Measurements from ENCODE around the gene ABCA10.
"Not testable (repeated sequence)": the region's sequence is repeated elsewhere in the genome, so short reads cannot be mapped to it uniquely, and the experiment has no call there.

Gene ABCA10

GRCh38 chr17:69198238-69198637, 30.4 kb downstream of the ABCA10 start:
- no peaks in the 10 kb centered on the region for H3K27me3 Mint-ChIP-seq (ENCODE audit: low read depth)
- H3K27ac Mint-ChIP-seq, result no peak overlapping the region
- H3K4me1 Mint-ChIP-seq, result no peaks in the 10 kb centered on the region
- H3K36me3 Mint-ChIP-seq (ENCODE audit: low read depth), result peaks cover 6% of the 10 kb centered on the region
- TF ChIP-seq CTCF (IDR thresholded peaks at IDR 0.05; ENCODE audit: unreplicated experiment in 3 of 3), result no peak
- H3K4me3 Mint-ChIP-seq, result no peak overlapping the region
- peaks cover 2% of the 10 kb centered on the region for H3K9me3 Mint-ChIP-seq

DNA sequence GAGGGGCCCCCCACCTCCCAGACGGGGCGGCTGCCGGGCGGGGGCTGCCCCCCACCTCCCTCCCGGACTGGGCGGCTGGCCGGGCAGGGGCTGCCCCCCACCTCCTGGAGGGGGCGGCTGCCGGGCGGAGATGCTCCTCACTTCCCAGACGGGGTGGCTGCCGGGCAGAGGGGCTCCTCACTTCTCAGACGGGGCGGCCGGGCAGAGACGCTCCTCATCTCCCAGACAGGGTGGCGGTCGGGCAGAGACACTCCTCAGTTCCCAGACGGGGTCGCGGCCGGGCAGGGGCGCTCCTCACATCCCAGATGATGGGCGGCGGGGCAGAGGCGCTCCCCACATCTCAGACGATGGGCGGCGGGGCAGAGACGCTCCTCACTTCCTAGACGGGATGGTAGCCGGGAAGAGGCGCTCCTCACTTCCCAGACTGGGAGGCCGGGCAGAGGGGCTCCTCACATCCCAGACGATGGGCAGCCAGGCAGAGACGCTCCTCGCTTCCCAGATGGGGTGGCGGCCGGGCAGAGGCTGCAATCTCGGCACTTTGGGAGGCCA, 32.4 kb downstream of the ABCA10 start:
- H3K27me3 Mint-ChIP-seq (ENCODE audit: low read depth); H3K4me3 Mint-ChIP-seq; H3K4me1 Mint-ChIP-seq; H3K27ac Mint-ChIP-seq; H3K9me3 Mint-ChIP-seq; H3K36me3 Mint-ChIP-seq (ENCODE audit: low read depth): not testable (repeated sequence)

DNA sequence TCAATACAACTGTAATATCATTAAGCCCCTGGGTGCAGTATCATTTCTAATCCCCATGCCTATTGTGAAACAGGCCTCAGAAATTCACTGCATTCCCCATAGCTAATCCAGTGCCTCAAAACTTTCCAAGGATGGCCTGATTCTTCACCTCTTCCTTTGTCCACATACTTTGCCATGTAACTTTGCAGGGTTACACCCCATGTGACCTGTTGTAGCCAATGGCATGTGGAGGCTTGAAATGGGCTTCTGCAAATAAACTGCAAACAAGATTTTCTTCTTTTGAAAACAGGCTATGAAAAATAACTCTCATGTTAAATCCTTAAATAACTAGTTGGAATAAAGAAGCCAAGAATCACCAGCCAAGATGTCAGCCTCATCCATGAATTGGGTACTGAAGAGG, 35.9 kb downstream of the ABCA10 start:
- Mint-ChIP-seq H3K4me3 (no peak overlapping the region), H3K36me3 (ENCODE audit: low read depth) (peaks cover 6% of the 10 kb centered on the region)

GRCh38 chr17:69188796-69189195, 39.8 kb downstream of the ABCA10 start:
- Mint-ChIP-seq H3K36me3 (ENCODE audit: low read depth) (no peaks in the 10 kb centered on the region), H3K27ac (no peak overlapping the region), H3K4me3 (no peak overlapping the region), H3K27me3 (ENCODE audit: low read depth) (no peaks in the 10 kb centered on the region), H3K9me3 (no peaks in the 10 kb centered on the region), H3K4me1 (peaks cover 4% of the 10 kb centered on the region)
- no peak for TF ChIP-seq CTCF (IDR thresholded peaks at IDR 0.05; ENCODE audit: unreplicated experiment in 3 of 3)

More for the DNA sequence above, 35.9 kb downstream of the ABCA10 start:
- Mint-ChIP-seq H3K4me1 (peaks cover 4% of the 10 kb centered on the region), H3K27me3 (ENCODE audit: low read depth) (no peaks in the 10 kb centered on the region), H3K27ac (no peak overlapping the region), H3K9me3 (peaks cover 2% of the 10 kb centered on the region)
- TF ChIP-seq CTCF (IDR thresholded peaks at IDR 0.05; ENCODE audit: unreplicated experiment in 3 of 3), result no peak

- Mint-ChIP-seq H3K4me1 (peaks cover 4% of the 10 kb centered on the region), H3K4me3 (no peak overlapping the region), H3K36me3 (ENCODE audit: low read depth) (no peaks in the 10 kb centered on the region), H3K27me3 (ENCODE audit: low read depth) (no peaks in the 10 kb centered on the region), H3K9me3 (no peaks in the 10 kb centered on the region), H3K27ac (no peak overlapping the region)
- no peak for TF ChIP-seq CTCF (IDR thresholded peaks at IDR 0.05; ENCODE audit: unreplicated experiment in 3 of 3)
Measured at GRCh38 chr17:69188064-69188463, 40.6 kb downstream of the ABCA10 start.

DNA sequence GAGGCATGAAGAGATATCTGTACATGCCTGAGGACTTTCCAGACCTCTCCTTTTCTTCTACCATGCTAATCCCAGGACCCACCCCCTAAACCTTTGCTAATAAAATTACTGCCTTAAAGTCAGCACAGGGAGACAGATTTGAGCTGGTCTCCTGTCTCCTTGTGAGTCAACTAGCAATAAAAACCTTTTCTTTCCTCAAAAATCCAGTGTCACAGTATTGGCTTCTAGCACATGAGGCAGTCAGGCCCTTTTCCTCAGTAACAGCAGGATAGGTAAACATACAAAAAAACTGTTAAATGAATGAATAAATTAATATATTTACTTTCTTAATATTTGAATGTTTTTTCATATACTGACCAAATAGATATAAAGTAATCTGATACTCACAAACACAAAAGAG, 41.3 kb downstream of the ABCA10 start:
- Mint-ChIP-seq H3K4me1 (peaks cover 4% of the 10 kb centered on the region), H3K9me3 (no peaks in the 10 kb centered on the region), H3K27me3 (ENCODE audit: low read depth) (no peaks in the 10 kb centered on the region), H3K4me3 (no peak overlapping the region), H3K27ac (no peak overlapping the region), H3K36me3 (ENCODE audit: low read depth) (no peaks in the 10 kb centered on the region)
- TF ChIP-seq CTCF (IDR thresholded peaks at IDR 0.05; ENCODE audit: unreplicated experiment in 3 of 3), result no peak
